HG03039 (cell line): Measurements from ENCODE around the gene EMSY.
"Not testable (repeated sequence)": the region's sequence is repeated elsewhere in the genome, so short reads cannot be mapped to it uniquely, and the experiment has no call there.

Experiments used
- ATAC-seq: cut with Tn5 transposase; IDR thresholded peaks from one replicate; pipeline ENCODE4 v1.9.1; 2021; ENCODE audit warnings: mild to moderate bottlenecking, moderate library complexity; ENCODE audit not compliant: unreplicated experiment

EMSY gene

DNA sequence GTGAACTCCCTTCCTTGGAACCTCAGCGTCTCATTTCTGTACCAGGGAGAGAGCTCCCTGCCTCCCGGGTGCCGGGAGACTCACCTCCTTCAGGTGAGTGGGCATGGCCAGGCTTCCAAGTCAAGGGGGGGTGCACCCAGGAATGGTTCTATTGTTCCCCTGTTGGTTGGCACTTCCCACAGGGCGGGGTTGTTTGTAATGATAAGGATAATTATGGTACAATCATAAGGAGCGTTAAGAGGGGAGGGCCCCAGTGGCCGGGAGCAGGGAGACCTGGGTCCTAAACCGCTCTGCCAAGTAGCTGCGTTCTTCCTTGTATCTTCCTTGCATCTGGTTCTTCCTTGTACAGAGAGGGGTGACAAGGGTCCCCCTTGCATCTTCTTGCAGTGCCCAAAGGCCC lies 146.6 kb downstream of the EMSY start:
- no peak for ATAC-seq

DNA sequence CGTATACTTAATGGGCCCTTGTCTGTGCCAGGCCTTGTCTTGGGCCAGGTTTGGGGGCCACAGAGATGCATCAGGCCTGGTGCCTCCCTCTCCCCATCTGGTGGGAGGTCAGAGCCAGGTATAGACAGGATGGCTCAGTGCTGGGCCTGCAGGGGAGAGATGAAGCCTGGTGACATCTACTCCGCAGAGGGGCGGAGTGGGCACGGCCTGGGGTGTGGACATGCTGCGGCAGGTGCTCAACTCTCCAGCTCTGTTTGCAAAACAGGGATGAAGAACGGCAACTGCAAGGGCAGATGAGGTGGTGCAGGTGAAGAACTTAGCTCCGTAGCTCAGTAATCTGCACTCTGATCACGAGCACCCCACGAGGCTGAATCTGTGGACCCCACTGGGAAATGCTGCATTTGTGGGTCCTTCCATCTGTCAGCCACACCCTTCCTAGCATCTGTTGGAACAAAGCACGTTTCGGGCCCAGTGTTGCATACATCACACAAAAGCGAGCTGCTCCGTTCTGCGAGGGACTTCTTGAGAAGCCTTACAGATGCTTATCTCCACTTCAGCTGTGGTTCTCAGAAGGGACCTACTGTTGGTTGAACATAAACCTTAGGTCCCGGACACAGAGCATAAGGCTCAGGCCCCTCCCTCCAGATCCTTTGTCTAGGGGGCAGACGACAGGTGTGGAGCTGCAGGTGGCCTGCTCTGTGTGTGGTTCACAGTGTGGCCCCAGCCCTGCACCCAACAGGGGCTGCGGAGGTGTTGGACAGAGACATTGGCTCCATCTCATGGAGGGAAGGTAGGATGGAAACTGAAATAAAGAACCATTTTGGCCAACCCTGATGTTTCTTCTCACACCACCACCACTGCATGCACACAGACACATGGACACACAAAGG lies 147.5 kb downstream of the EMSY start:
- ATAC-seq = no peak

GRCh38 chr11:76592961-76593360 lies 148.1 kb downstream of the EMSY start:
- no peak for ATAC-seq

DNA sequence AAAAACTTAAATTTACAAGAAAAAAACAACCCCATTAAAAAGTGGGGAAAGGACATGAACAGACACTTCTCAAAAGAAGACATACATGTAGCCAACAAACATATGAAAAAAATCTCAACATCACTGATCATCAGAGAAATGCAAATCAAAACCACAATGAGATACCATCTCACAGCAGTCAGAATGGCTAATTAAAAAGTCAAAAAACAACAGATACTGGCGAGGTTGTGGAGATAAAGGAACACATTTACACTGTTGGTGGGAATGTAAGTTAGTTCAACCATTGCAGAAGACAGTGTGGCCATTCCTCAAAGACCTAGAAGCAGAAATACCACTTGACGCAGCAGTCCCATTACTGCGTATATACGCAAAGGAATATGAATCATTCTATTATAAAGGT lies 150.3 kb downstream of the EMSY start:
- not testable (repeated sequence) for ATAC-seq

DNA sequence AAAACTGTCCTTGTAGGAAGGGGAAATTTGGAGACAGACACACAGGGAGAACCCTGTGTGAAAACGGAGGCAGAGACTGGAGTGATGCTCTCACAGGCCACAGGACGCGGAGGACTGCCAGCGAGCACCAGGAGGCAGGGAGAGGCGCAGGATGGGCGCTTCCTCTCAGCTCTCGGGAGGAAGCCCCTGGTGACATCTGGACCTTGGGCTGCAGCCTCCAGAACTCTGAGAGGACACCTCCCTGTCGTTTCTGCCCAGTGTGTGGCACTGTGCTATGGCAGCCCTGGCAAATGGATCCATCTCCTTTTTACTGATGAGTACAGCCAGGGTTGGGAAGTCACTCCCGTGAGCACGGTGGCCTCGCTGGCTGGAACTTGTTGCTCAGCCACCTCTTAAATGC lies 151.8 kb downstream of the EMSY start:
- ATAC-seq = no peak

DNA sequence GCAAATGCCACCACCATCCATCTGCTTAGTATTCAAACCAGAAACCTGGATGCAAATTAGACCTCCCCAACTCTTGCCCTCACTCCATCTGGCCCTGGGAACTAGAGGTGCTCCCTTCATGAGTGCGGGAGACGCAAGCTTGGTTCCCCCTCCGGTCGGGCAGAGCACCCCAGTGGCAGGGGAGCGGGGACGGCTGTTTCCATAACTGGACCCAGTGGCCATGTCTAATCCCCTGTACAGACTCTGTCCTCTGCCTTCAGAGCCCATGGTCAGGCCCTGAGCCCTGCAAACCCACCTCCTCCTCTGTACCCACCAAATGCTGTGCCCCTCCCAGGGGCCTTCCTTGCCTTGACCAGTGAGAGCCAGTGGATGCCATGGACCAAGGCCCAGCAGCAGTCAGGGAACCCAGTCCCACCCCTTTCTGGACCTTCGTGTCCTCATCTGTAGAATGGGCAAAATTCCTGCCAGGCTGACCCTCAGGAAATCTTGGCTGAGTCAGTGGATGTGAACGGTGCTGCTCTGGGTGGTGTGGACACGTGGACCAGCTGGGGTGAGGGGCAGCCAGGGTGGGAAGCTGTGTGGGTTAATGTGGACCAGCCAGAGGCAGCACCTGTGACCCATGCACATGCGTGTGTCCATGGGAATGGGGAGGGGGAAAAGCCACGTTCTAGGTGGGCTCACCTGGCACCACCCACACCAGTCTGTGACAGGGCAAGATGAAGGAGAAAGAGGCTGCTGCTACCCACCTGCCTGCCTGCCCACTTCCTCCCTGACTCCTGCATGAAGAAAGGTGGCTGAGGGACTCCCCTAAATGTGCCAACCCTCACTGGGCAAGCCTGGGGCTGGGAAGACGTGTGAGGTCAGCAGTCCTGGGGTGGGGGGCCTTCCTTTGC lies 153.0 kb downstream of the EMSY start:
- ATAC-seq = no peak

DNA sequence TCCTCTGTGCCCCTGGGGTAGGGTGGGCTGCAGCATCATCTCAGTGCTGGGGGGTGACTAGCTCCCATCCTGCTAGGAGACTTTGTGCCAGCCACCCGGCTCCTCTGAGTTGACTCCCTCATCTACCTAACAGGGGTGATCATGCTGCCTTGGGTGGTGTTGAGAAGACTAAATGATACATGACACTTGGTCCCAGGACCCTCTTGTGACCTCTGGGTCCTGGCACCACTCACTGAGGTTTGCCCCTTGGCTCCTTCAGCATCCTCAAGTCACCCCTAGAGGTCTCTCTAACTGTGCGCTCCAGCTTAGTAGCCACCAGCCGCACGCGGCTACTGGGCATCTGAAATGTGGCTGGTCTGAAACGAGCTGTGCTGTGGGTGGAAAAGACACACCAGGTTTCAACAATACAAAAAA lies 153.6 kb downstream of the EMSY start:
- ATAC-seq = no peak

DNA sequence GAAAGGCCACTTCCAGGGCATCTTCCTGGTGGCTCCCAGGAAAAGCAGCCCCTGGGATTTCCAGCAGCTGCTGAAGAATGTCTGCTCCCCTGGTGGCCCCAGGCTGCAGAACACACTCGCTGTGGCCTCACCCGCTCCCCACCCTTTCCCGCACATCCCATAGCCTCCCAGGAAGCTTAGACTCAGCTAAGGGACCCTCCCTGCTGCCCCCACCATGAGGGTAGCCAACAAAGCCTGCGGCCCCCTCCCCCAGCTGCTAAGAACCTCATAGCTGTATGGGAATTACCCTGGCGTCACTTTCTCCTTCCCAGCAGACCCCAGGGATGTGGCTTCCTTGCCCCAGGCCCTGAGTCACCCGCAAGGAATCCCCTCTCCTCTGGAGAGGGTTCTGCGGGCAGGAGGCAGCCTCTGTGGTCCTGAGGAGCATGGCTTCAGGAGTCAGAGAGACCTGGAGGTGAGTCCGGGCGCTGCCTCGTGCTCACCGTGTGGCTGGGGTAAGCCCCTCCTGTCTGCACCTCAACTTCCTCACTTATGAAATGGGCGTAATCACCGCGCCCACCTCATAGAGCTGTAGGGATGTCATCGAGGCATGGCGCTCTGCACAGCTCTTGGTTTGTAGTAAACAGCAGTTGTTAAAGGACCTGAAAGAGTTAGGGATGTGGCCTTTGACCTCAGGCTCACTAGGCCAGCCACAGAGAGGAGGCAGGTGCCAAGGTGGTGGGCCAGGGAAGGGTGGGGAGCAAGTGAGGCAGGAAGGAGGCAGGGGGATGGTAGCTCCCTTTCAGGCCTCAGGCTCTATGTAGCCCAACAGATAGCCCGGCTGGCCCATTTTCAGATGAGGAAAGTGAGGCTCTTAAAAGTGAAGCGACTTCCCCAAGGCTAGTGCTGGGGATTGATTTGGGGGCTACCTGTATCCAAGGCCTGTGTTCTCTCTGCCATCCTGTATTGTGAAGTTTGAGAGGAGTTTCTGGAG lies 154.5 kb downstream of the EMSY start:
- ATAC-seq = no peak

GRCh38 chr11:76600124-76600655 lies 155.4 kb downstream of the EMSY start:
- ATAC-seq = no peak

- ATAC-seq = no peak
Observed at GRCh38 chr11:76601272-76601671, 156.5 kb downstream of the EMSY start.

DNA sequence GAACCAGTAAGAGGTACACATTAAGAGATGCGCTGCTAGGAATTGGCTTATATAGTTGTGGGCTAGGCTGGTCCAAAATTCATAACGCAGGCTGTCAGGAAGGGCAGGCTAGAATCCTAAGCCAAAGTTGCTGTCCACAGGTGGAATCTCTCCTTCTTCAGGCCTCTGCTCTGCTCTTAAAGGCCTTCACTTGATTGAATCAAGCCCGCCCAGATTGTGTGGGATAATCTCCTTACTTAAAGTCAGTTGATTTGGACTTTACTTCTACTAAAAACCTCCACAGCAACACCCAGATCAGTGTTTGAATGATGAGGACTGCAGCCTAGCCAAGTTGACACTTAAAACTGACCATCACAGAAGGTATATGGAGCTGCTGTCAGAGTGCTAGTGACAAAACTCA lies 156.9 kb downstream of the EMSY start:
- ATAC-seq = no peak

DNA sequence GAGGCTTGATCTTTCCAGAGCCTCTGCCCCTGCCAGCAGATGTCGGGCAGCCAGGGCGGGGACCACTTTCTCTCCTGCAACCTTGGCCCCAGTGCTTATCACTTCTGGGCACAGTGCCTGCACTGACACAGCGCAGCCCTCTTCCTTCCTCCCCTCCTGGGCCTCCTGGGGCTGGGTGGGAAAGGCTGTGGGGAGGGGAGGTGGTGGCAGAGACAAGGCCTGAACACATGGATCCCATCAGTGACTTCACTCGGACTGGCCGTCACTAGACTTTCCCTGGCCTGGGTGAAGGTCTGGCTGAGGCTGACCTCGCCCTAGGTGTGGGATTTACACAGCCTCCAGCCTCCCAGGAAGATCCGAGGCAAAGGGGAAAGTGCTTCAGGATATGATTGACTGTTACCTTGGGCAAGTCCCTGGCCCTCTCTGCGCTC lies 157.6 kb downstream of the EMSY start:
- ATAC-seq = no peak
